Neural cell (in vitro differentiated cells): ENCODE results near the gene CCDC149. TPM values are rescaled to one million over a fixed set of nuclear protein-coding genes. Genes with fewer than 3 reads are reported as not detected.

Experiments used
- H2AFZ ChIP-seq: fragments of 200-600, 300-800 bp; sonication (generic), shearing (Covaris generic); 2 replicates; pipeline ENCODE4 v1.6.0; 2014; ENCODE audit warnings: low read depth, mild to moderate bottlenecking, antibody characterized with exemption, low read length, moderate library complexity
- H3F3A ChIP-seq: fragments of 200-600 bp; shearing (Covaris generic); 2 replicates; pipeline ENCODE4 v1.6.1; 2016; ENCODE audit warnings: mild to moderate bottlenecking, moderate library complexity, mixed read lengths, antibody characterized with exemption, low read length; ENCODE audit not compliant: insufficient read depth, poor library complexity, severe bottlenecking
- H3K27ac ChIP-seq: fragments of 200-600, 300-800 bp; sonication (generic), shearing (Covaris generic); 2 replicates; pipeline ENCODE4 v1.5.1; 2014; ENCODE audit warnings: mild to moderate bottlenecking, low read length, moderate library complexity
- H3K27me3 ChIP-seq: fragments of 300-800, 200-600 bp; sonication (generic), shearing (Covaris generic); 2 replicates; pipeline ENCODE4 v1.6.0; 2014; ENCODE audit warnings: mild to moderate bottlenecking, low read depth, low read length, moderate library complexity; ENCODE audit not compliant: insufficient read depth
- H3K36me3 ChIP-seq: fragments of 300-800, 200-600 bp; sonication (generic), shearing (Covaris generic); 2 replicates; pipeline ENCODE4 v1.5.1; 2014; ENCODE audit warnings: mild to moderate bottlenecking, antibody characterized with exemption, low read length, moderate library complexity; ENCODE audit not compliant: insufficient read depth
- H3K4me2 ChIP-seq: fragments of 300-800, 200-600 bp; sonication (generic), shearing (Covaris generic); 2 replicates; pipeline ENCODE4 v1.6.0; 2014; ENCODE audit warnings: mild to moderate bottlenecking, low read length
- H3K4me3 ChIP-seq: fragments of 300-800, 200-600 bp; sonication (generic), shearing (Covaris generic); 2 replicates; pipeline ENCODE4 v1.5.1; 2014; ENCODE audit warnings: mild to moderate bottlenecking, low read length, moderate library complexity
- H3K79me2 ChIP-seq: fragments of 200-600 bp; shearing (Covaris generic); replicated peaks from 2 replicates; pipeline ENCODE4 v1.6.0; 2014; ENCODE audit warnings: mild to moderate bottlenecking, low read length, moderate library complexity; ENCODE audit not compliant: insufficient read depth
- H3K9ac ChIP-seq: fragments of 300-800, 200-600 bp; sonication (generic), shearing (Covaris generic); 2 replicates; pipeline ENCODE4 v1.6.1; 2016; ENCODE audit warnings: mild to moderate bottlenecking, low read length, mixed read lengths
- H3K9me2 ChIP-seq: fragments of 200-600 bp; shearing (Covaris generic); 2 replicates; pipeline ENCODE4 v1.6.1; 2016; ENCODE audit warnings: mild to moderate bottlenecking, low read length, mixed read lengths; ENCODE audit not compliant: insufficient read depth
- H3K9me3 ChIP-seq: fragments of 200-600, 300-800 bp; sonication (generic), shearing (Covaris generic); 2 replicates; pipeline ENCODE4 v1.6.1; 2016; ENCODE audit warnings: mild to moderate bottlenecking, mixed run types, low read length, moderate library complexity, mixed read lengths
- H4K20me1 ChIP-seq: fragments of 200-600 bp; shearing (Covaris generic); 2 replicates; pipeline ENCODE4 v1.6.1; 2016; ENCODE audit warnings: mild to moderate bottlenecking, mixed run types; ENCODE audit not compliant: insufficient read depth
- CTCF ChIP-seq: fragments of 450-650 bp; IDR thresholded peaks from 2 replicates; pipeline ENCODE4 v1.5.1; 2014; ENCODE audit warnings: antibody characterized with exemption, mild to moderate bottlenecking, moderate library complexity; ENCODE audit not compliant: poor library complexity, severe bottlenecking
- EP300 ChIP-seq: fragments of 450-650 bp; conservative IDR thresholded peaks from 2 replicates; pipeline ENCODE4 v1.6.1; 2014; ENCODE audit warnings: antibody characterized with exemption, mild to moderate bottlenecking, moderate library complexity; ENCODE audit not compliant: poor library complexity, severe bottlenecking
- EZH2 ChIP-seq: fragments of 200-600, 300-800 bp; shearing (Covaris generic), sonication (generic); IDR thresholded peaks from 2 replicates; pipeline ENCODE4 v1.6.1; 2014; ENCODE audit warnings: antibody characterized with exemption, low read length, borderline replicate concordance, mild to moderate bottlenecking; ENCODE audit not compliant: insufficient read depth, poor library complexity, severe bottlenecking
- MXI1 ChIP-seq: fragments of 450-650 bp; conservative IDR thresholded peaks from 2 replicates; pipeline ENCODE4 v1.6.1; 2014; ENCODE audit warnings: antibody characterized with exemption, mild to moderate bottlenecking; ENCODE audit not compliant: poor library complexity, severe bottlenecking
- POLR2AphosphoS5 ChIP-seq: IDR thresholded peaks from 2 replicates; pipeline ENCODE4 v1.6.1; 2012
- REST ChIP-seq: IDR thresholded peaks from 2 replicates; pipeline ENCODE4 v1.6.1; 2012; ENCODE audit warnings: borderline replicate concordance
- SMC3 ChIP-seq: fragments of 450-650 bp; conservative IDR thresholded peaks from 2 replicates; pipeline ENCODE4 v1.6.1; 2014; ENCODE audit warnings: antibody characterized with exemption, mild to moderate bottlenecking, moderate library complexity; ENCODE audit not compliant: poor library complexity
- TAF1 ChIP-seq: IDR thresholded peaks from 2 replicates; pipeline ENCODE4 v1.6.1; 2012; ENCODE audit warnings: low read depth
- polyA plus RNA-seq: library from polyadenylated mRNA; depleted of rRNA; stranded (reverse); fragments of >200 nt; gene quantifications from 2 replicates; pipeline ENCODE4 v1.2.3, GENCODE V29; 2014

Gene CCDC149
- polyA plus RNA-seq, 1 donor from 2014 or later, result 6.6 TPM

DNA sequence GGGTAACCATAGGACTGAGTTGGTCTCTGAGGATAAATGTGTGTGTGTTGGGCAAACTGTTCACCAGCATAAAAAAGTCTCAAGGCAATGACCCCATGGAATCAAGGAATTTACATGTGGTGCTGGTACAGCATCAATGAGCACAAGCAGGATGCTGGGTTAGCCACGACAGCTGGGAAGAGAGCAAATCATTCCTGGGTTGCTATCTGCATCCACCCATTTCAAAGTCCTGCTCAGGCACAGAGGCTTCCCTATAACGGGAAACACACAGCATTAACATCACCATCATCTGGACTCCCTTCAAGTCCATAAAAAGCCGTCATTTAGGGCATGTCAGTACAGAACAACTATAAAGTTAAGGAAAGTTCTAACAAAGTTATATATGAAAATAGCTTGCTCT is 41.6 kb downstream of the CCDC149 start:
- no peak for TF ChIP-seq TAF1
- TF ChIP-seq EZH2, result no peak
- TF ChIP-seq CTCF, result no peak
- TF ChIP-seq SMC3, result no peak
- no peak for TF ChIP-seq POLR2AphosphoS5
- no peak for TF ChIP-seq MXI1
- TF ChIP-seq EP300, result no peak
- H3K9ac ChIP-seq, result no peak overlapping the region

GRCh38 chr4:24867766-24868296 is 45.0 kb downstream of the CCDC149 start:
- Histone ChIP-seq H3K4me2 (no peak overlapping the region), H3K9me3 (no peaks in the 10 kb centered on the region), H2AFZ (no peak overlapping the region), H4K20me1 (no peaks in the 10 kb centered on the region), H3K27ac (no peak overlapping the region), H3K9ac (no peak overlapping the region), H3K4me3 (no peak overlapping the region), H3F3A (no peaks in the 10 kb centered on the region), H3K36me3 (peaks cover 4% of the 10 kb centered on the region), H3K79me2 (no peaks in the 10 kb centered on the region), H3K27me3 (no peaks in the 10 kb centered on the region), H3K9me2 (no peaks in the 10 kb centered on the region)
- TF ChIP-seq EP300, result no peak
- TF ChIP-seq TAF1, result no peak
- TF ChIP-seq MXI1, result no peak
- TF ChIP-seq REST, result no peak
- no peak for TF ChIP-seq SMC3
- TF ChIP-seq EZH2, result no peak

More for the DNA sequence above, 41.6 kb downstream of the CCDC149 start:
- Histone ChIP-seq H3K36me3 (no peaks in the 10 kb centered on the region), H3K27ac (no peak overlapping the region), H3K4me2 (no peak overlapping the region), H3K79me2 (no peaks in the 10 kb centered on the region), H3F3A (no peaks in the 10 kb centered on the region), H3K9me3 (no peaks in the 10 kb centered on the region), H3K4me3 (no peak overlapping the region), H4K20me1 (no peaks in the 10 kb centered on the region), H3K9me2 (no peaks in the 10 kb centered on the region), H3K27me3 (no peaks in the 10 kb centered on the region), H2AFZ (no peak overlapping the region)
